Measurements from ENCODE around the gene CNMD. TPM values are rescaled to one million over a fixed set of nuclear protein-coding genes. Genes with fewer than 3 reads are reported as not detected.

CNMD gene
- total and polyA plus RNA-seq, 2 of the 4 experiments (the other 2 are of a cell fraction), result not detected

- no peak for TF ChIP-seq ELK1 (IDR thresholded peaks at IDR 0.05; ENCODE audit: borderline replicate concordance, low read depth, low read length)
- no peak for TF ChIP-seq FOS (IDR thresholded peaks at IDR 0.05; ENCODE audit: low read depth, low read length)
- no peak for TF ChIP-seq RAD21 (IDR thresholded peaks at IDR 0.05; ENCODE audit: low read length)
- no peak for TF ChIP-seq BHLHE40 (IDR thresholded peaks at IDR 0.05; ENCODE audit: low read depth, low read length)
- no peak for TF ChIP-seq RCOR1 (IDR thresholded peaks at IDR 0.05; ENCODE audit: insufficient replicate concordance, low read length)
- no peak for TF ChIP-seq CEBPB (IDR thresholded peaks at IDR 0.05; ENCODE audit: low read depth, low read length)
- no peak for TF ChIP-seq POLR2A (IDR thresholded peaks at IDR 0.05; ENCODE audit: low read depth, low read length)
- no peak for TF ChIP-seq SMC3 (IDR thresholded peaks at IDR 0.05; ENCODE audit: low read depth, low read length)
- no peak for TF ChIP-seq USF2 (IDR thresholded peaks at IDR 0.05; ENCODE audit: low read depth, low read length)
- no peak for TF ChIP-seq CHD1 (IDR thresholded peaks at IDR 0.05; ENCODE audit: low read depth, low read length)
- no peak for TF ChIP-seq CTCF (conservative IDR thresholded peaks at IDR 0.05; ENCODE audit: low read depth, low read length)
- TF ChIP-seq MAFK (IDR thresholded peaks at IDR 0.05; ENCODE audit: low read depth, low read length), result no peak
- TF ChIP-seq MXI1 (IDR thresholded peaks at IDR 0.05; ENCODE audit: borderline replicate concordance, low read depth, low read length), result no peak
- no peak for TF ChIP-seq MAZ (IDR thresholded peaks at IDR 0.05; ENCODE audit: borderline replicate concordance, low read depth, low read length)
- no peak for TF ChIP-seq RFX5 (IDR thresholded peaks at IDR 0.05; ENCODE audit: low read depth, low read length)
- TF ChIP-seq NFE2L2 (IDR thresholded peaks at IDR 0.05; ENCODE audit: low read depth, low read length), result no peak
- Histone ChIP-seq H3K4me1 (ENCODE audit: control insufficient read depth, insufficient read depth, low read length) (no peaks in the 10 kb centered on the region), H3K36me3 (ENCODE audit: control insufficient read depth, insufficient read depth, low read length) (peaks cover 23% of the 10 kb centered on the region), H4K20me1 (ENCODE audit: insufficient read depth, low read length) (no peaks in the 10 kb centered on the region; the same call in 1 of the 2 replicates), H3K4ac (ENCODE audit: low read depth, low read length) (no peak overlapping the region), H3K27ac (ENCODE audit: insufficient read depth, low read length) (no peak overlapping the region), H2AK9ac (replicated peaks; ENCODE audit: low read depth, low read length, poor library complexity) (no peak overlapping the region), H2BK20ac (ENCODE audit: low read depth, low read length) (no peak overlapping the region), H4K91ac (ENCODE audit: insufficient read depth, low read depth, low read length) (no peak overlapping the region), H3K23ac (ENCODE audit: low read depth, low read length) (no peak overlapping the region), H3K4me2 (ENCODE audit: low read depth, low read length) (no peak overlapping the region), H2BK5ac (ENCODE audit: low read depth, low read length, poor library complexity, severe bottlenecking) (no peak overlapping the region), H3K79me1 (ENCODE audit: low read depth in 1 of 2, low read length in 2 of 2) (peaks cover 18 to 23% of the 10 kb centered on the region in 2 experiments; a peak in 2 of 4 replicates), H3K56ac (ENCODE audit: extremely low read depth, insufficient read depth, low read length) (no peak overlapping the region), H2BK15ac (ENCODE audit: low read depth, low read length) (no peak overlapping the region), H3K18ac (ENCODE audit: low read depth, low read length) (no peak overlapping the region), H2BK120ac (ENCODE audit: low read depth, low read length) (no peak overlapping the region), H3K9me1 (ENCODE audit: insufficient read depth, low read length) (no peaks in the 10 kb centered on the region), H3K9me3 (ENCODE audit: control insufficient read depth, insufficient read depth, low read length) (no peaks in the 10 kb centered on the region), H2AFZ (replicated peaks; ENCODE audit: low read length, poor library complexity) (no peak overlapping the region), H3K9ac (ENCODE audit: low read depth, low read length) (no peak overlapping the region), H3K14ac (replicated peaks; ENCODE audit: low read depth, low read length) (no peak overlapping the region), H2AK5ac (ENCODE audit: low read depth, low read length) (no peak overlapping the region), H4K8ac (ENCODE audit: low read depth in 2 of 2, low read length in 2 of 2) (no peak overlapping the region), H4K5ac (ENCODE audit: low read depth, low read length) (no peak overlapping the region), H3K27me3 (ENCODE audit: control insufficient read depth, insufficient read depth, low read length) (no peaks in the 10 kb centered on the region), H3K4me3 (ENCODE audit: insufficient read depth, low read depth, low read length) (no peak overlapping the region)
- WGBS, 2 experiments (ENCODE audit: extremely low coverage in 2 of 2, insufficient read length in 1 of 2), result no CpG with 5 or more reads among the region's 1 CpG
- intact Hi-C loops (cut with micrococcal nuclease) (no loop called here), in situ Hi-C loops (cut with MboI; ENCODE audit: low sequenced_read_pairs) (no loop called here), dilution Hi-C loops (cut with HindIII; ENCODE audit: low sequenced_read_pairs, unreplicated experiment) (no loop called here)
- no TSS peak for BruUV-seq (replicated peaks)
- ChIA-PET POLR2A (ENCODE audit: unreplicated experiment) (no interaction called here), CTCF (interaction anchor here (3.3 kb wide), 1 partner anchor 13 kb away, joined by 12 read pairs; no protein-coding TSS in a partner anchor)
- DNase-seq (no peak), ATAC-seq (ENCODE audit: low read depth) (no peak)
These were observed 61.8 kb downstream of the CNMD start for GRCh38 chr13:52677823-52678222.
